GF-D8 (cell line): ENCODE data around the gene MYO1D.
"Not testable (repeated sequence)": the region's sequence is repeated elsewhere in the genome, so short reads cannot be mapped to it uniquely, and the experiment has no call there.

Experiments
- DNase-seq: peaks from one replicate; lab custom pipeline; 2025; lab: John Stamatoyannopoulos, UW

MYO1D gene

DNA sequence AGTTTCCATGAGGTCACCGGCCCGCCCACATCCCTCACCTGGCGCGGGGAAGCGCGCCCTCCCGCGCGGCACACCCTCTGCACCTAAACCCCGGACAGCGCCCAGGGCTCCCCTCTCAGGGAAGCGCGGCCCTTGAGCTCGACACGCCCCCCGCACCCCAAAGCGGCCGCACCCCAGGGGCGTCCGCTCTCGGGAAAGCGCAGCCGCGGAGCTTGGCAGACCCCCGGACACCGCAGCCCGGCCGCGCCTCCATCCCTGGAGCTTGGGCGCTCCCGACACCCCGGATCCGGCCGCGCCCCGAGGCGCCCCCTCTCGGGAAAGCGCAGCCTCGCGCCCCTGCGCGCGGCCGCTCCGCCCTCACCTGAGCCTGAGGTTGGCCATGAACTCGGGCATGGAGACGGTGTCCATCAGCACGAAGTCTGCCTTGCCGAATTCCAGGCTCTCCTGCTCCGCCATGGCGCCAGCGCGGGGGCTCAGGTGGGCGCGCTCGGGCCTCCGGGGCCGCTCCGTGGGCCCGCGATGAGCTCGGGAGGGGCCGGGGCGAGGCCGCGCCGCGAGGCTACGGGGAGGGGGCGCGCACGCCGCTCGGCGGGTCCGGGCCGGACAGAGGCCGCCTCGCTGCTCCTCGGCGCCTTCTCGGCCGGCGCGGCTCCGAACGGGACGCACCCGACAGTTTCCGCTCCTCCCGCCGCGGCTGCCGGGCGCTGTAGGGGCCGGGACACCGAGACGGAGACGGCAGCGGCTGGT, at the start of gene MYO1D:
MYO1D (minus strand) TSS at position 708 of the 747 bp plus-strand sequence; CDS start at position 456, 252 bp downstream.
- no peak for DNase-seq

DNA sequence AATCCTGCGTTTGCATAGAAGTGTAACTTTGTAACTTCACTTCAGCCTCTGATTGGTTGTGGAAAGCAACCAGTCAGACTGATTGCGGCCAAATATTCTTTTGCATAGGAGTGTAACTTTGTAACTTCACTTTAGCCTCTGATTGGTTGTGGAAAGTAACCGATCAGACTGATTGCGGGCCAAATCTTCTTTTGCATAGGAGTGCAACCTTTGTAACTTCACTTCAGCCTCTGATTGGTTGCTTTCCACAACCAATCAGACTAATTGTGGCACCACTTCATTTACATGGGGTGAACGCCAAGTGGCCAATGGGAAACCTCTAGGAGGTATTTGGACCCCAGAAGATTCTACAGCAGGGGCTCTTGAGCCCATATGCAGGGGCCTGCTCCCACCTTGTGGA, 49.3 kb upstream of the MYO1D start:
- no peak for DNase-seq

DNA sequence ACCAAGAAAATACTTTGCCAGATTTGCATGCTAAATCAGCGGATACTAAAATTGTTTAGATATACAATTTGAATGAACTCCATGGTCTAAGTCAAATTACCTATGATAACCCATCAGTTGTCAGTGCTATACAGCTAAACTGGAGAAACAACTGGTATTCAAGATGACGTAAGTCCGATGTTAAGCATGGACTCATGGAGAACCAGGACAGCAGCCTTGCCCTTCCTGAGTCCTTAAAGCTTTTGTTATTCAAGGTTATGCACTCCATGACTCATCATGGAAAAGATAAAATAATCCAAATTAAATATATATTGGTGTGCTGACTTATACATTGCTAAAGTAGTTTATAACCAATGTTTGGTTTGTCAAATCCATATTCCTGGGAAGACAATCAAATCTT, 47.0 kb upstream of the MYO1D start:
- not testable (repeated sequence) for DNase-seq

DNA sequence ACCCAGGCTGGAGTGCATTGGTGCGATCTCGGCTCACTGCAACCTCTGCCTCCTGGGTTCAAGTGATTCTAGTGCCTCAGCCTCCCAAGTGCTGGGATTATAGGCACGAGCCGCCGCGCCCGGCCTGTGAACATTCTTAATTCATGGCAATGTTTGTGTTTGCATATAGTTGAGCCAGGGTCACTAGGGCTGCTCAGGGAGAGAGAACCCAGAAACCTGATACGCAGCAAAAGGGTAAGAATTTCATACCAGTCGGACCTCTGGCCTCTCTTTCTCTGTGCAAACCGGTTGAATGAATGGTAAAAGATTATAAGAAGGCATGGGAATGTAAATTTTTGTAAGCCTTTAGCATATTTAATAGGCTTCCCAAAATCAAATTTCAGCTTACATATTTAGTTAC, 44.1 kb upstream of the MYO1D start:
- DNase-seq: no peak

DNA sequence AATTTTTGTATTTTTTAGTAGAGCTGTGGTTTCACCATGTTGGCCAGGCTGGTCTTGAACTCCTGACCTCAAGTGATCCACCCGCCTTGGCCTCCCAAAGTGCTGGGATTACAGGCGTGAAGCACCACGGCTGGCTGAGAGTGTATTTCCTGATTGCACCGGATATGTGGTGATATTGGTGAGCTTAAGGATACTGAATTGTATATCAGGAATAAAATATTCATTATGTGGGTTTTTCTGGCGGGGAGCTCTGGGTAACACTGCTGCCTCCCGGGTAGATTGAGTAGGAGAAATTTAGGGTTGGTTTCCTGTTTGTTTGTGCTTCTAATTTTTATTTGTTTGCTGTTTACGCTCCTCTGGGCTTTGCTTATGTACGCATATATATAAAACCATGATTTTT, 43.4 kb upstream of the MYO1D start:
- no peak for DNase-seq

DNA sequence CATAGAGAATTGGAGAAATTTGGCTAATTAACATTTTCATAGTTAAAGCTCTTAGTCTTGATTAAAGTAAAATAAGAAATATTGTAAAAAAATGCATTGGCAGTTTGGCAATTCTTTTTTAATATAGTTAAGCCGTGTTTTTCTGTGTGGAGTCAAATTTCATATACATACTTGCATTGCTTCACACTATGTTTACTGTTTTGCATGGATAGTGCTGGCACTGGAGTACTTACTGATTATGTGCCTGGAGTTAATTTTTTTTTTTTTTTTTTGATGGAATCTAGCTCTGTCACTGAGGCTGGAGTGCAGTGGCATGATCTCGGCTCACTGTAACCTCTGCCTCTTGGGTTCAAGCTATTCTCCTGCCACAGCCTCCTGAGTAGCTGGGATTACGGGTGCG, 43.0 kb upstream of the MYO1D start:
- DNase-seq: not testable (repeated sequence)

DNA sequence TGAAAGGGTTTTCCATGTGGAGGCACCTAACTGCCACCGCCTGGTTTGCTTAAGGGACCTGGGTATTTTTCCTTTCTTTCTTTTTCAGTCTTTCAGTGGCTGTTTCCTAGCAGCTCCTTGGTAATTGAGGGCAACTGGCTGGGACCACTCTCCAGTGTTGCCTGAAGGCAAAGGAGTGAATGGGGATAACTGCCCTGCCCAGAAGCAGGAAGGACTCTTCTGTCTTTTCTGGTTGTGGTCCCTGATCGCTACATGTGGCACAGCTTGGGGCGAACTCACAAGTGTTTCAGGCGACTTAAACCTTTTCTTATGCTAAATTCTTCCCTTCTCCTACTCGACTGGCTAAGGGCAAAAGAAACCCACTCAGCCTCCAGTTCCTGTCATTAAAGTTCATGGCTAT, 40.9 kb upstream of the MYO1D start:
- no peak for DNase-seq

DNA sequence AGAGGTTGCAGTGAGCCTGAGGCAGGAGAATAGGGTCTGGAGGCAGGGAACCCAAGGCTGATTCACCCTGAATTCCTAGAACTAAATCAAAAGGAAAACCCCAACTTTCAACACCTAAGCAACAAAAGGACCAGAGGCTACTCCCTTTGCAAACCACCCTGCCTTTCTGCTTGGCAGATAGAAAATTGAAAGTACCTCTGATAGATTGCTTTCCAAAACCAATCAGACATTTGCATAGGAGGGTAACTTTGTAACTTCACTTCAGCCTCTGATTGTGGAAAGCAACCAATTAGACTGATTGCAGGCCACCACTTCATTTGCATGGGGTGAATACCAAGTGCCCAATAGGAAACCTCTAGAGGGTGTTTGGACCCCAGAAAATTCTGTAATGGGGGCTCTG, 40.2 kb upstream of the MYO1D start:
- DNase-seq: no peak

DNA sequence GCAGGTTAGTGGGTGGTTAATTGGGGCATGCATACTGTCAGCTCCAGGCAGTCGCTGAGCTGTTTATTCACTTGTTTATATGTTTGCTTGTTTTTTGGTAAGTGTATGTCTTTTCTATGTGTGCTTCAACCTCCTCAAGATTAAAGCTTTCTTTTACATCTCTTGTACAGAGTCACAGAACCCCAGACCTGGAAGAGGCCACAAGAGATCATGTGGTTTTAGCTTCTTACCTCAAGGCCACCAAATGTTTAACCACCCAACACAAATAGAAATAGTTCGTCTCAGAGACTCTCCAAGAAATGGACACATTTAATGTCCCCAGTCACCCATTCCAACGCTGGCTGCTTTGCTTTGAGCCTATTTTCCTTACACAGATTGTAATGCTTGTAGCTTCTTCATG, 39.2 kb upstream of the MYO1D start:
- DNase-seq: no peak

DNA sequence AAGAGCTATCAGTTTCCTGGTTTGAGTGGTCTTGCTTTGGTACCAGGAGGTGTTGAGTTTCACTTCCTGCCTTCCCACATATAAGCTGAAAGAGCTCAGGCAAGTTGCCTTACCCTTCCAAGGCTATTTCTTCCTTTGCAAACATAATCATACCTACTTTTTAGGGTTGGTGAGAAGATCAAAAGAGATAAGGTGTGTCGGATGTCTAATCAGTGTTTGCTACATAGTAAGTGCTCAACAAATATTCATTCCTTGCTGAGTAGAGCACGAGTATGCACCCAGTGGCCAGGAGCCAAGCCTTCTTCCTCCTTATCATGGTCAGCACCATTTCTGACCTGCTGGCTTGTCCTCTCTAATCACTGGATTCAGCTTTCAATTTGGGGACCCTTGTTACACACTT, 38.3 kb upstream of the MYO1D start:
- DNase-seq: no peak

DNA sequence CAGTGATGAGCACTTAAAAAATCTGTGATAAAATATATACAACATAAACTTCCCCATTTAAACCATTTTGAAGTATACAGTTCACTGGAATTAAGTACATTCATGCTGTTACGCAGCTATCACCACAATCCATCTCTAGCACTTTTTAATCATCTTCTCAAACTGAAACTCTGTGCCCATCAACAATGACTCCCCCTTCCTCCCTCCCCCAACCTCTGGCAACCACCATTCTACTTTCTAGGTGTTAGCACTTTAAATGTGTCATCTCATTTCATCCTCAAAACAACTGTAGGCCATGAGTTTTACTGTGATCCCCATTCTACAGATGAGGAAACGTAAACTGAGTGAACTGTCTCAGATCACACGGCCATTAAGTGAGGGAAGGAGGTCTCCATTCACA, 37.3 kb upstream of the MYO1D start:
- no peak for DNase-seq

DNA sequence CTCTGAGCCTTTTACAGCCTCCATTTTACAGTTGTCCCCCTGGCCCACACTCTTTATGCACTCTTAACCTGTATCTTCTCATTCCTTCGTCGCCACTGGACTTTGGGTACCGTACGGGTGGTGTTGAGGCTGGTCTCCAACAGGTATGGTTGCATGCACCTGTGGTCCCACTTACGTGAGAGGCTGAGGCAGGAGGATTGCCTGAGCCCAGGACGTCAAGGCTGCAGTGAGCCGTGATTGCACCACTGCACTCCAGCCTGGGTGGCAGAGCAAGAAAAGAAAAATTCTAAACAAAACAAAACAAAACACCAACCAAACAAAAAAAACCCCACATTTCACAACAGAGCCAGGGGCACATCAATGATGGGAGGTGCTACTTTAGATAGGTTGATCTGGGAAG, 36.7 kb upstream of the MYO1D start:
- DNase-seq: no peak

DNA sequence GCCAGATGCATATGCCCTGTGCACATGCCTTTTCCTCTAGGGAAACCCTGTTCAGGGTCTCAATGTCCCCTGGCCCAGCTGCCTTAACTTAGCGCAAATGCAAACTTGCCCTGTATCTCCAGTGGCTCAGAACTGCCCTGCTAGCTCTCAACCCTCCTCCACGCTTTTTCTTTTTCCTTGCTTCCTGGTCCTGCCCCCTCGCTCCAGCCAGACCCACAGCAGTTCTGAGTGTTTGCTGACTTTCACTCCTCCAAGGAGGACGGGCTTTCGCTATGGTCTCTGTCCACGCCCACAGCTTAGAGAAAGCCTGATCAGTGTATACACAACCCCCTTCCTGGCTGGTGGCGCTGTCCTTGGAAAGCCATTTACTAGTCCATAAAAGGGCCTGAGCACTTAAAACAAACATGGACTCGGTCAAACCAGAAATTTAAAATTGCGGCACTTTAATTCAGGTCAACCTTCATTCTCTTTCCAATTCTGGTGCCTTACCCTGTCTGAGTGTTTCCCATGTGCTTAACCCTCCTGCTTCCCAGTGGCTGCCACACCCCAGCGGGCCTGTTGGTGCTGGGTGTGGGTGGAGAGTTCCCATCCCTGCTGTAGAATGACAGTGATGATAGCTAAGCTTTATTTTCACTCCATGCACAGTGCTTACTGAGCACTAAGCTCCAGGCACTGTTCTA, 35.4 kb upstream of the MYO1D start:
- no peak for DNase-seq

DNA sequence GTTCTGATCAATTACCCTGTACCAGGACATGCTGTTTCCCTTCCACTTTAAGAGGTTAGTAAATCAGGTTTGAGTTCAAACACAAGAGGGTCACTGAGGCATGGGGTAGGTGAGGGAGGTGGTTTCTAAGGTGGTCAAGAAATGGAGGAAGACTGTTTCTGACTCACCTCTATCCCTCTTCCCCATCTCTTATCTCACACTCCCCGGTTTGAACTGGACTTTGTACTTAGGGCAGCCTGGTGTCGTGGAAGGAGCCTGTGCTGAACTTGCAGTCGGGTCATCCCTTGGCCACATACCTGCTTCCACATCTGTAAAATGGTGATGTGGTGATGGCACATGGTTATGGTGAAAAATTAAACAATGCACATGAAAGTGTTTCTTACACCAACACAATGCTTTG, 33.8 kb upstream of the MYO1D start:
- no peak for DNase-seq

DNA sequence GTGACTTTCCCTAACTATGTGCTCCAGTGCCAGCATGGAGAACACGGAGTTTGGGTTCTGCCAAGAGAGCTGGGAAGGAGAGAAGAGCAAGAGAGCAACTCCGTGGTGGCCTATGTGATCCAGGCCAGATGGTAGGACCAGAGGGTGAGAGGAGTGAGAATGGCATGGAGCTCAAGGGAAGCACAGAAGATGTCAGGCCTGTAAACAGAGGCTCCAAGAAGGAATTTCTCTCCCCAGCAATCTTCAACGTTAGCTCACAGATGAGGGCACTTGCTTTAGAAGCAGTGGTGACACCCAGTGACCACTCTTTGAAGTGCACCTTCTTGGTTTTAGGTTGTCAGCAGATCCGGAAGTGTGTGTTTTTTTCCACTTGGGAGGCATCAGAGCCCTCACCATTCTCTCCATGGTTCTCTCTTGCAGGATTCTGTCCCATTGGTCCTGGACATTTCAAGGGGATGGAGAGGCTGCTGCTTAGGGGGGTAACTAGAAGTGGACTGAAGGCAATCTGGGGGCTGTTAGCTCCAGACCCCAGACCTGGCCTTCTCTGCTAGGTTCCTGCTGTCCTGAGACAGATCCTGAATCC, 33.0 kb upstream of the MYO1D start:
- DNase-seq: no peak

DNA sequence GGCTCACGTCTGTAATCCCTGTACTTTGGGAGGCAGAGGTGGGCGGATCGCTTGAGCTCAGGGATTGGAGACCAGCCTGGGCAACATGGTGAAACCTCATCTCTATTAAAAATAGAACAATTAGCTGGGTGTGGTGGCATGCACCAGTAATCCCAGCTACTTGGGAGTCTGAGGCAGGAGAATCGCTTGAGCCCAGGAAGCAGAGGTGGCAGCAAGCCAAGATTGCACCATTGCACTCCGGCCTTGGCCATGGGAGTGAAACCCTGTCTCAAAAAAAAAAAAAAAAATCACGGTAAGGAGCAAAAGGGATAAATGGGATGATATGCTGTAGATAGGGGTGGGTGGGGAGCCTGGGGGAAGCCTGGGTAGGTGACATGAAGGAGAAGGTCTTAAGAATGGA, 30.7 kb upstream of the MYO1D start:
- no peak for DNase-seq

DNA sequence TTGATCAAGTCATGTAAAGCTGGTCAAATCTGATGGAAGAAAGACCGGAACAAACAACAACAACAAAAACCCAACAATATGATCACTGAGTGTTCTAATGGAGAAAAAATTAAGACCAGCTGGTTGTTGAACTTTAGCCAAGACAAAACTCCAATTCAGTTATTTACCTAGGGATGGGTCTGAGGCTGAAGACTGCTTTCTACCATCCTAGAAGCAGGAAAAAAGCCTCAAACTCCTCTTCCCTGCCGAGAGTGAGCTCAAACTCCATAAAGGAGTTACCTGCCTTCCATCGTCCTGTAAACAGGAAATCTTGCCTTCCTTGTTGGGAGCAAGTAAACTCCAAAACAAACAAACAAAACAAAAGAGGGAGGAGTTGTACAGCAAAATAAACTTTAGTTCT, 28.0 kb upstream of the MYO1D start:
- DNase-seq: no peak

DNA sequence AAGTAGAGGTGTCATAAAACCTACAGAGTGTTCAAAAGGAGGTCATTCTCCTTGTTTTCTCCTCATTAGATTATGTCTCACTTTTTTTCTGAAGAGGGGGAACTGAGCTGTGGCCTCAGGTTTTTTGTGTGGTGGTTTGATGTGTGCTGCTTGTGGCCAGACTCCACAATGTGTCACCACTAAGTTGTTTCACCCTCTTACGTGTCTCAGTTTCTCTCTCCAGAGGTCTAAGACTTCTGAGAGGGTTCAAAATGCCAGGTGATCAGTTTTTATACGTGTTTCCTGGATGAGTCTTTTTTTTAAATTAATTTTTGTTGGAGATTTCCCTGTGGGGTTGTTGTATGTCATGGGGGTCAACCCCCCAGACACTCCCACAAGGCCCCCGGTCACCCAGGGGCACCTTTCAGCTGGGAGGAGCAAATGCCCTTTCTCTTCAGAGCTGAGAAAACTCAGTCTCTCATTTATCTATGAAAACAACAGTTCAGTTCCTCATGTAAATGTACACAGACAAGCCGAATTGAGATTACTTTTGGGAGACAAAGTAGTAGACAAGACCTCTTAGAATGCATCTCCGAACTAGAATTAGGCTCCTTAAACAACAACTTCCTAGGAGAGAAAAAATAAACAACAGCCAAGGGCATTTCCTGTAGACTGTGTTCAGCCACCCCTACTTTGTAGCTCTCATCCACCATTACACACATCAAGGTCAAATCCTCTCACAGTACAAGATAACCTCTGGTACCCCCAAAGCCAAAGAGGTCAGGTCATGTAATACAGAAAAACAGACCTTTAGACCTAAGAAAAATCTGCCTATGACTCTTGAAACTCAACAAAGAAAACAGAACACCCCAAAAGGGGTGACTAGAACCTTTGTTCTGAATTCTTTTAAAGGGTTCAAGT, 27.1 kb upstream of the MYO1D start:
- no peak for DNase-seq

DNA sequence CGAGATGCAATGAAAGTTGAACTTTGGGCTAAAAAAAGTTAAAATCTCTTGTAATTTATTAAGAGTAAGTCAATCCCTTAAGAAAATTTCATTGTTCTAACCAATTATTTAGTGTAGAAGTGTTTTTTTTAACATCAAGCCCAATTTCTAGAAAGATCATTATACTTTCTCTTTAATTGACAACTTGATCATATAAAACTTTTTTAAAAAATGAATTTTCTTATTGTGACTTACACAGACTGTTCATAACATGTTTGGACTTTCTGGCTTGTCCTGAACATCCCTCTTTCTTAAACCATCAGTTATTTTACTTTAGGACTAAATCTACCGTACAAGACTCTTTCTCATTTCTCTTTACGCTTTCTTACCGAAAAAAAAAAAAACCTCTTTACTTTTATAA, 24.8 kb upstream of the MYO1D start:
- no peak for DNase-seq

DNA sequence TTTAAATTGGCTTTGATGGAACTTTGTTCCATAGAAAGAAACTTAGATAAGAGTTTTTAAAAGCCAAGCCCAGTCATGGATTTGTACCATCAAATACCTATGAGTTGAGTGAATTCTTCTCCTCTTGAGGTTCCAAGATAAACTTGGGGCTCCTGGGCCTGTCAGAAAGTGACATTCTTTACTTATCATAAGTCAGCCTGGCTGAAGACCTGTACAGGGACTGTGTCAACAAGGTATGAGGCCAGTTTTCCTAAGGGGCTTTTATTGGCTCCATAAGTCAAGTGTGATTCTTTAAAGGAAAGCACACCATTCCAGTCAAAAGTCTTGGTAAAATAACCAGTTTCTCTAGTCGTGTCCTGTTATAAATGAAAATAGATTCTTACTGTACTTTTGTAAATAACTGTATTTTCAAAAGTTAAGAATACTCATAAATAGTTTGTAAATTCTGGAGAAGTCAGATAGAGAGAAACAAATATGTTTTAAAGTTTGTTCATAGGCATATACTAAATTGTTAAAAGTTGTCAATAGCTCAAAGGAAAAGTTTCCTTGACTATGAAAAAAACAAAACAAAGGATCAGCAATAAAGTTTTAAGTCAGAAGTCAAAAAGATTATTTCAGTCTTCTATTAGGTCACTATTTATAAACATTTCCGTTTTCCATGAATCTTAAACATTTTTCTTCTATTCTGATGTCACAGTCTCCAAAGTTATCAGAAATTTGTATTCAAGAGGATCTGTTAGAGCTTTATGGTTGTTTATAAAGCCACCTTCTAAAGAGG, 22.5 kb upstream of the MYO1D start:
- DNase-seq: no peak

DNA sequence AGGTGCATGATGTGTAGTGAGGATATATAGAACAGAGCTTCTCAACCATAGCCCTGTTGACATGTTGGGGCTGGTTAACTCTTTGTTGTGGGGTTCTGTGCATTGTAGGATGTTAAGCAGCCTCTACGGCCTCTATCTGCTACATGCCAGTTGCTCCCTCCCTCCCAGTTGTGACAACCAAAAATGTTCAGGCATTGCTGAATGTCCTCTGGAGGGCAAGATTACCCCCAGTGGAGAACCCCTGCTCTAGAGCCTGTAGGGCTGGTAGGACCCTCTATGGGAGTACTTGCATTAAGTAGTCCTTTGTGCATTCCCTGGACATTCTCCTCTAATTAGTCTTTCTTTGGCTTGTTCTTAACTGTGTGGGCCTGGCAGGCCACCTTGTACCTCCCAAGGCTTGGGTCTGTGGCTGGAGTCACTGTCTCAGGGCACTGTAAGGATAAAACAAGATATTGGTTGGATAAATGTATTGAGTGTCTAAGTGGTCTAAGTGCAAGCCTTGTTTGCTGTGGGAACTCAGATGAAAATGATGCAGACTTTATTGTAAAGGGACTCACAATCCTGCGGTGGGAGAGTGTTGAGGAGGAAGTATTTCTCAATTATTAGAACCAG, 19.8 kb upstream of the MYO1D start:
- no peak for DNase-seq
